Measurements from ENCODE around the gene ZNF470. TPM values are rescaled to one million over a fixed set of nuclear protein-coding genes. Genes with fewer than 3 reads are reported as not detected.

The ZNF470 gene
- total RNA-seq, 4 donors from 2014 or later = 7.1 to 9.2 (median 7.4) TPM

- peak; percentile 93 for DNase-seq (ENCODE audit: extremely low spot score)
- Histone ChIP-seq H3K9me3 (peaks cover 0 to 69% (median 49%) of the 10 kb centered on the region in 4 donors), H3K4me3 (peak within 1 kb of the TSS; percentile 75 to 82 (median 78)), H3K27me3 (no peaks in the 10 kb centered on the region), H3K4me1 (peaks cover 18 to 29% (median 20%) of the 10 kb centered on the region in 4 donors), H3K27ac (replicated peaks in 1 of 4) (peak within 1 kb of the TSS; percentile 85 to 93 (median 90)), H3K36me3 (peaks cover 15 to 37% (median 27%) of the 10 kb centered on the region in 4 donors)
- TF ChIP-seq POLR2AphosphoS5 (IDR thresholded peaks at IDR 0.05) (peak; percentile 10 to 21), EP300 (IDR thresholded peaks at IDR 0.05) (no peak)
- no CpG with 5 or more reads among the region's 65 CpGs for WGBS
- intact Hi-C loops (cut with DNase I) = no loop called here
These were observed 28.5 kb upstream of the ZNF470 start, which contains the start of gene ZFP28 for GRCh38 chr19:56538761-56539263. Gene ZFP28 (plus strand): TSS chr19:56538948. CDS start chr19:56539019, 71 bp downstream.

GRCh38 chr19:56543776-56544175 lies 23.5 kb upstream of the ZNF470 start:
- Histone ChIP-seq H3K36me3 (peaks cover 29 to 85% (median 59%) of the 10 kb centered on the region in 4 donors), H3K4me1 (peaks cover 12 to 23% (median 14%) of the 10 kb centered on the region in 4 donors), H3K27ac (replicated peaks in 1 of 4) (no peak overlapping the region), H3K27me3 (no peaks in the 10 kb centered on the region), H3K9me3 (peaks cover 0 to 81% (median 69%) of the 10 kb centered on the region in 4 donors), H3K4me3 (no peak overlapping the region)
- no peak for DNase-seq (ENCODE audit: extremely low spot score)
- no peak for TF ChIP-seq CTCF (IDR thresholded peaks at IDR 0.05)
- TF ChIP-seq POLR2A (IDR thresholded peaks at IDR 0.05; ENCODE audit: low read depth) = no peak
- TF ChIP-seq POLR2AphosphoS5 (IDR thresholded peaks at IDR 0.05) = no peak
- TF ChIP-seq EP300 (IDR thresholded peaks at IDR 0.05) = no peak
- 97% methylated on average over 2 of the region's 2 CpGs for WGBS
- intact Hi-C loops (cut with DNase I) = no loop called here

- WGBS = 53% methylated on average over 6 of the region's 6 CpGs
These were observed 19.7 kb upstream of the ZNF470 start for GRCh38 chr19:56547535-56547934.

GRCh38 chr19:56554272-56554869 lies 12.9 kb upstream of the ZNF470 start:
- Histone ChIP-seq H3K36me3 (peaks cover 45 to 64% (median 63%) of the 10 kb centered on the region in 4 donors), H3K27me3 (no peaks in the 10 kb centered on the region), H3K4me1 (no peaks in the 10 kb centered on the region), H3K27ac (replicated peaks in 1 of 4) (no peak overlapping the region), H3K4me3 (peak overlapping the region in 1 of 4 donors; percentile 9), H3K9me3 (peaks cover 31 to 100% (median 98%) of the 10 kb centered on the region in 4 donors)
- no peak for TF ChIP-seq POLR2AphosphoS5 (IDR thresholded peaks at IDR 0.05)
- TF ChIP-seq CTCF (IDR thresholded peaks at IDR 0.05) = no peak
- TF ChIP-seq POLR2A (IDR thresholded peaks at IDR 0.05; ENCODE audit: low read depth) = no peak
- no peak for TF ChIP-seq EP300 (IDR thresholded peaks at IDR 0.05)
- no peak for DNase-seq (ENCODE audit: extremely low spot score)
- intact Hi-C loops (cut with DNase I) = no loop called here
- 99% methylated on average over 6 of the region's 6 CpGs for whole genome bisulfite sequencing

More at GRCh38 chr19:56547535-56547934, 19.7 kb upstream of the ZNF470 start:
- no peak for DNase-seq (ENCODE audit: extremely low spot score)
- Histone ChIP-seq H3K27me3 (no peaks in the 10 kb centered on the region), H3K36me3 (peaks cover 54 to 95% (median 75%) of the 10 kb centered on the region in 4 donors), H3K9me3 (peaks cover 10 to 96% (median 92%) of the 10 kb centered on the region in 4 donors), H3K27ac (replicated peaks in 1 of 4) (no peak overlapping the region), H3K4me3 (no peak overlapping the region), H3K4me1 (no peaks in the 10 kb centered on the region)
- intact Hi-C loops (cut with DNase I) = no loop called here
- TF ChIP-seq POLR2AphosphoS5 (IDR thresholded peaks at IDR 0.05) = no peak
- TF ChIP-seq CTCF (IDR thresholded peaks at IDR 0.05) = no peak
- no peak for TF ChIP-seq EP300 (IDR thresholded peaks at IDR 0.05)
- TF ChIP-seq POLR2A (IDR thresholded peaks at IDR 0.05; ENCODE audit: low read depth) = no peak

GRCh38 chr19:56562766-56563165 lies 4.5 kb upstream of the ZNF470 start:
- intact Hi-C loops (cut with DNase I) = loop anchor here (10.0 kb wide), 1 partner anchor 168 kb away; the partner anchor contains the start of gene ZNF582
- DNase-seq (ENCODE audit: extremely low spot score) = no peak
- Histone ChIP-seq H3K4me3 (no peak overlapping the region), H3K36me3 (peaks cover 3 to 22% (median 12%) of the 10 kb centered on the region in 4 donors), H3K4me1 (peaks cover under 1 to 10% (median 10%) of the 10 kb centered on the region in 4 donors), H3K27ac (replicated peaks in 1 of 4) (no peak overlapping the region), H3K9me3 (peaks cover 0 to 88% (median 86%) of the 10 kb centered on the region in 4 donors), H3K27me3 (peaks cover 0 to 4% (median 0%) of the 10 kb centered on the region in 4 donors)
- WGBS = 100% methylated on average over 2 of the region's 2 CpGs
- TF ChIP-seq POLR2AphosphoS5 (IDR thresholded peaks at IDR 0.05) = no peak
- TF ChIP-seq CTCF (IDR thresholded peaks at IDR 0.05) = no peak
